ENCODE results near the gene EHD1. TPM values are rescaled to one million over a fixed set of nuclear protein-coding genes. Genes with fewer than 3 reads are reported as not detected.
A peak's percentile ranks its signal among the peaks of the same experiment; 100 is the strongest.
"Not testable (repeated sequence)": the region's sequence is repeated elsewhere in the genome, so short reads cannot be mapped to it uniquely, and the experiment has no call there.

Gene EHD1
- total RNA-seq, 2 donors from 2014 or later = 18.7 to 45.2 TPM

GRCh38 chr11:64823568-64824119 is 54.8 kb downstream of the EHD1 start:
- Histone ChIP-seq H3K4me1 (no peaks in the 10 kb centered on the region), H3K27ac (no peak overlapping the region), H3K9me3 (no peaks in the 10 kb centered on the region), H3K27me3 (no peaks in the 10 kb centered on the region), H3K36me3 (replicated peaks in 1 of 2; ENCODE audit: insufficient read depth in 1 of 2, low read depth in 2 of 2) (peaks cover 2 to 4% of the 10 kb centered on the region in 2 donors), H3K4me3 (no peak overlapping the region)
- DNase-seq = no peak
- no peak for TF ChIP-seq POLR2A (IDR thresholded peaks at IDR 0.05)
- TF ChIP-seq, protein P1, sequence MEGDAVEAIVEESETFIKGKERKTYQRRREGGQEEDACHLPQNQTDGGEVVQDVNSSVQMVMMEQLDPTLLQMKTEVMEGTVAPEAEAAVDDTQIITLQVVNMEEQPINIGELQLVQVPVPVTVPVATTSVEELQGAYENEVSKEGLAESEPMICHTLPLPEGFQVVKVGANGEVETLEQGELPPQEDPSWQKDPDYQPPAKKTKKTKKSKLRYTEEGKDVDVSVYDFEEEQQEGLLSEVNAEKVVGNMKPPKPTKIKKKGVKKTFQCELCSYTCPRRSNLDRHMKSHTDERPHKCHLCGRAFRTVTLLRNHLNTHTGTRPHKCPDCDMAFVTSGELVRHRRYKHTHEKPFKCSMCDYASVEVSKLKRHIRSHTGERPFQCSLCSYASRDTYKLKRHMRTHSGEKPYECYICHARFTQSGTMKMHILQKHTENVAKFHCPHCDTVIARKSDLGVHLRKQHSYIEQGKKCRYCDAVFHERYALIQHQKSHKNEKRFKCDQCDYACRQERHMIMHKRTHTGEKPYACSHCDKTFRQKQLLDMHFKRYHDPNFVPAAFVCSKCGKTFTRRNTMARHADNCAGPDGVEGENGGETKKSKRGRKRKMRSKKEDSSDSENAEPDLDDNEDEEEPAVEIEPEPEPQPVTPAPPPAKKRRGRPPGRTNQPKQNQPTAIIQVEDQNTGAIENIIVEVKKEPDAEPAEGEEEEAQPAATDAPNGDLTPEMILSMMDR (IDR thresholded peaks at IDR 0.05) = no peak
- intact Hi-C loops (cut with DNase I) = no loop called here
- WGBS, 2 donors = 73 to 83% methylated on average over 11 of the region's 11 CpGs
- no peak for ATAC-seq

DNA sequence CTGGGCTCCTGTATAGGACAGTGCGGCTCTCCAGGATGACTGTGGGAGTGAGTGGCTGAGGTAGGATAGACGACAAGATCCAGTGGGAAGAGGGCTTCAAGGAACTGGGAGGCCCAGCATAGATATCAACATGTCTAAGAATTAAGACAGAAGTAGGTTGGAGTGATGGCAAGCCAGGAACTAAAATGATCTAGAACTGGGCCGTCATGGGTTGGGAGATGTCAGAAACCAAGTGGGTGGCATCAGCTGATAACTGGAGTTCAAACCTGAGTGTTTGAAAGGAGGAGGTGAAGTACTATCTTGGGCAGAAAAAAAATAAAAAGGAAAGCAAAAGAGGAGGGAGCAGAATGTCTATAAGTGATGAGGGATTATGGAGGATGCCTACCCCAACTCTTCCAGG is 60.9 kb downstream of the EHD1 start:
- 78 to 91% methylated on average over 3 of the region's 3 CpGs for WGBS, 2 donors
- H3K4me3 ChIP-seq = no peak overlapping the region
- DNase-seq (no peak), ATAC-seq (no peak)
- H3K4me1 ChIP-seq = peaks cover 27% of the 10 kb centered on the region
- no peaks in the 10 kb centered on the region for H3K9me3 ChIP-seq
- TF ChIP-seq, protein P1 (IDR thresholded peaks at IDR 0.05) = no peak
- no peak for TF ChIP-seq POLR2A (IDR thresholded peaks at IDR 0.05)
- intact Hi-C loops (cut with DNase I) = no loop called here
- no peaks in the 10 kb centered on the region for H3K36me3 ChIP-seq (replicated peaks in 1 of 2; ENCODE audit: insufficient read depth in 1 of 2, low read depth in 2 of 2)
- H3K27ac ChIP-seq = no peak overlapping the region
- H3K27me3 ChIP-seq = no peaks in the 10 kb centered on the region

- H3K27me3 ChIP-seq; intact Hi-C loops (cut with DNase I); H3K9me3 ChIP-seq; ATAC-seq; H3K4me3 ChIP-seq; H3K36me3 ChIP-seq (replicated peaks in 1 of 2; ENCODE audit: insufficient read depth in 1 of 2, low read depth in 2 of 2): not testable (repeated sequence)
- peak in 2 of 4 donors; percentile 30 to 47 for DNase-seq
- WGBS, 2 donors = 47 to 48% methylated on average over 5 of the region's 5 CpGs
- peaks cover 27% of the 10 kb centered on the region for H3K4me1 ChIP-seq
- peak overlapping the region in 1 of 4 donors; percentile 49 for H3K27ac ChIP-seq
Measured at GRCh38 chr11:64815433-64815832, 63.0 kb downstream of the EHD1 start.

- intact Hi-C loops (cut with DNase I) = no loop called here
- 67 to 71% methylated on average over 5 to 7 of the region's 7 CpGs for WGBS, 2 donors
Measured at GRCh38 chr11:64814712-64815187, 63.7 kb downstream of the EHD1 start.

DNA sequence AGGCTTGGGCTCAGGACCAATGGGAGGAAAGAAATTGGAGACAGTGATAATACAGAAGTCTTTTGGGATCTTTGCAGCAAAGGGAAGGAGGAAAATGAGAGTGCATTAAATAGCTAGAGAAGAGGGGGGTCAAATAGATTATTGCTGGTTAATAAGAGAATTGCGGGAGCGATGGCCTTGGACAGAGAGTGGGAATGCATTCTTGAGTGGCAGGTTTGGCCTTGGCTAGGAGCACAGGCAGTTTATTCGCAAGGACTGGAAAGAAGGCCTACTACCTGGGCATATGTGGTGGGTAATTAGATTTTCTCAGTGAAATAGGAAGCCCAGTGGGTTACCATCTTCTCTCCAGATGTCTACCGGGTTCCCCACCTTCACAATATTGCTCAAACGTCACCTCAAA is 64.6 kb downstream of the EHD1 start:
- ATAC-seq (no peak), DNase-seq (peak; percentile 42 to 56 (median 50))
- WGBS, 2 donors = 25 to 35% methylated on average over 5 of the region's 5 CpGs
- no peaks in the 10 kb centered on the region for H3K9me3 ChIP-seq
- peaks cover 36% of the 10 kb centered on the region for H3K4me1 ChIP-seq
- TF ChIP-seq, protein P1 (IDR thresholded peaks at IDR 0.05) = no peak
- no peak for TF ChIP-seq POLR2A (IDR thresholded peaks at IDR 0.05)
- intact Hi-C loops (cut with DNase I) = no loop called here
- H3K27me3 ChIP-seq = no peaks in the 10 kb centered on the region
- H3K36me3 ChIP-seq (replicated peaks in 1 of 2; ENCODE audit: insufficient read depth in 1 of 2, low read depth in 2 of 2) = no peaks in the 10 kb centered on the region
- H3K27ac ChIP-seq = peak overlapping the region; percentile 16 to 59 (median 50)
- H3K4me3 ChIP-seq = no peak overlapping the region

More at GRCh38 chr11:64814712-64815187, 63.7 kb downstream of the EHD1 start:
- H3K27me3 ChIP-seq = no peaks in the 10 kb centered on the region
- H3K4me3 ChIP-seq = no peak overlapping the region
- ATAC-seq = no peak
- H3K27ac ChIP-seq = peak overlapping the region in 2 of 4 donors; percentile 49 to 52
- TF ChIP-seq, protein P1 (IDR thresholded peaks at IDR 0.05) = no peak
- no peak for TF ChIP-seq POLR2A (IDR thresholded peaks at IDR 0.05)
- H3K36me3 ChIP-seq (replicated peaks in 1 of 2; ENCODE audit: insufficient read depth in 1 of 2, low read depth in 2 of 2) = no peaks in the 10 kb centered on the region
- DNase-seq = no peak
- H3K4me1 ChIP-seq = peaks cover 27% of the 10 kb centered on the region
- no peaks in the 10 kb centered on the region for H3K9me3 ChIP-seq

Measured in body of pancreas (tissue), 4 donors.